HepG2 (cell line): Measurements from ENCODE around the gene ZNF106. TPM values are rescaled to one million over a fixed set of nuclear protein-coding genes. Genes with fewer than 3 reads are reported as not detected.

Experiments
- BHLHE40 ChIP-seq: IDR thresholded peaks from 2 replicates; pipeline ENCODE4 v1.6.1; 2011; ENCODE audit warnings: low read length, improper control_type of control experiment
- CBX1 ChIP-seq: IDR thresholded peaks from one replicate; pipeline ENCODE4 v1.6.1; 2016; ENCODE audit warnings: antibody characterized with exemption, low read depth
- CREB3 ChIP-seq: sonication (generic); formaldehyde crosslinking; IDR thresholded peaks from 2 replicates; pipeline ENCODE4 v1.5.0; 2020; ENCODE audit warnings: missing genetic modification reagents
- EP300 ChIP-seq, 3 experiments: sonication (generic) in 1 of 3; formaldehyde crosslinking in 1 of 3; IDR thresholded peaks; 2 replicates each; pipeline versions ENCODE4 v1.5.1 to v1.6.1; 2011 to 2020; ENCODE audit warnings: low read depth in 2 of 3, low read length in 2 of 3, borderline replicate concordance in 1 of 3, improper control_type of control experiment in 1 of 3, mild to moderate bottlenecking in 1 of 3, missing genetic modification reagents in 1 of 3, moderate library complexity in 1 of 3
- GABPA ChIP-seq, 2 experiments: IDR thresholded peaks; 2 replicates each; pipeline ENCODE4 v1.6.1; 2011 to 2016; ENCODE audit warnings: low read depth in 2 of 2, low read length in 1 of 2, missing biosample characterization in 1 of 2, missing genetic modification characterization in 1 of 2
- GTF3A ChIP-seq: sonication (generic); formaldehyde crosslinking; conservative IDR thresholded peaks from 2 replicates; pipeline ENCODE4 v1.4.0; 2020; ENCODE audit warnings: mild to moderate bottlenecking, missing genetic modification reagents
- NFRKB ChIP-seq: fragments of 450-650 bp; IDR thresholded peaks from 2 replicates; pipeline ENCODE4 v1.6.1; 2017
- POLR2G ChIP-seq: fragments of 200-400 bp; formaldehyde crosslinking; IDR thresholded peaks from 2 replicates; pipeline ENCODE4 v1.6.1; 2018; ENCODE audit warnings: mild to moderate bottlenecking, low read depth, low read length, moderate library complexity
- XRCC5 ChIP-seq: fragments of 200-400 bp; formaldehyde crosslinking; optimal IDR thresholded peaks from 2 replicates; pipeline ENCODE3; 2017; ENCODE audit warnings: mild to moderate bottlenecking, low read length
- ZBTB34 ChIP-seq: sonication (generic); formaldehyde crosslinking; IDR thresholded peaks from 2 replicates; pipeline ENCODE4 v1.8.0; 2022; ENCODE audit warnings: mild to moderate bottlenecking, missing genetic modification reagents
- ZBTB49 ChIP-seq: sonication (generic); formaldehyde crosslinking; IDR thresholded peaks from 2 replicates; pipeline ENCODE4 v1.4.0; 2020; ENCODE audit warnings: missing genetic modification reagents, borderline replicate concordance
- ZFP41 ChIP-seq: sonication (generic); formaldehyde crosslinking; IDR thresholded peaks from 2 replicates; pipeline ENCODE4 v1.4.0; 2020; ENCODE audit warnings: mild to moderate bottlenecking, missing genetic modification reagents, borderline replicate concordance
- ZNF646 ChIP-seq: sonication (generic); formaldehyde crosslinking; IDR thresholded peaks from 2 replicates; pipeline ENCODE4 v1.9.0; 2021; ENCODE audit warnings: mild to moderate bottlenecking, missing genetic modification reagents
- ZNF660 ChIP-seq: sonication (generic); formaldehyde crosslinking; IDR thresholded peaks from 2 replicates; pipeline ENCODE4 v1.5.1; 2020; ENCODE audit warnings: mild to moderate bottlenecking, low read depth, missing genetic modification reagents, borderline replicate concordance
- ZNF878 ChIP-seq: sonication (generic); formaldehyde crosslinking; IDR thresholded peaks from 2 replicates; pipeline ENCODE4 v1.8.1; 2023; ENCODE audit warnings: mild to moderate bottlenecking, missing genetic modification reagents, moderate library complexity
- ZNF891 ChIP-seq: sonication (generic); formaldehyde crosslinking; IDR thresholded peaks from 2 replicates; pipeline ENCODE4 v1.5.0; 2020; ENCODE audit warnings: mild to moderate bottlenecking, missing genetic modification reagents
- polyA plus RNA-seq, 8 experiments: library from polyadenylated mRNA; depleted of rRNA in 3 of 8; stranded (reverse) in 7 of 8; unstranded in 1 of 8; fragments of >200 nt; fragmentation: Illumina TruSeq in 4 of 8; extraction: Trizol in 4 of 8; gene quantifications; 2 replicates each; pipeline versions ENCODE4 v1.2.1 to v1.2.3, GENCODE V29; 2011 to 2016; ENCODE audit warnings: low read depth in 4 of 8, missing spikeins in 1 of 8, mixed read lengths in 1 of 8; ENCODE audit not compliant: insufficient read depth in 1 of 8
- total RNA-seq, 5 experiments: library from RNA; depleted of rRNA; stranded (reverse); fragments of >200 nt; fragmentation: Illumina TruSeq; extraction: Trizol; gene quantifications; 2 replicates each; pipeline ENCODE4 v1.2.3, GENCODE V29; 2016; ENCODE audit warnings: low read depth in 1 of 5

Gene ZNF106
- total and polyA plus RNA-seq, 2 of the 13 experiments (the other 11 are each of a cell fraction or from before 2014, with no cell fraction given) = 12.5 to 35.1 TPM

- TF ChIP-seq XRCC5 (peak; percentile 89), CREB3 (CRISPR knock-in tag) (no peak), BHLHE40 (peak; percentile 59; the same call in 1 of the 2 replicates), NFRKB (no peak), POLR2G (peak; percentile 90), ZBTB49 (CRISPR knock-in tag) (no peak), ZBTB34 (CRISPR knock-in tag) (peak; percentile 78; the same call in 1 of the 2 replicates), ZNF878 (CRISPR knock-in tag) (no peak), EP300 (IDR thresholded peaks at IDR 0.05; ENCODE audit: low read depth in 2 of 2, low read length in 2 of 2) (peak; percentile 62 to 72; a peak in 2 of 4 replicates), EP300 (CRISPR knock-in tag; IDR thresholded peaks at IDR 0.05; ENCODE audit: borderline replicate concordance) (peak; percentile 61; the same call in 1 of the 2 replicates), CBX1 (no peak), ZNF891 (CRISPR knock-in tag) (peak; percentile 74), ZNF646 (CRISPR knock-in tag) (no peak), GTF3A (CRISPR knock-in tag) (no peak), ZNF660 (no peak), GABPA (IDR thresholded peaks at IDR 0.05; ENCODE audit: low read depth, low read length) (no peak), GABPA (CRISPR knock-in tag; IDR thresholded peaks at IDR 0.05; ENCODE audit: low read depth) (peak; percentile 55; the same call in 1 of the 2 replicates), ZFP41 (no peak)
Measured at GRCh38 chr15:42392309-42393024, 98.5 kb downstream of the ZNF106 start (continued).
